GM18951 (cell line): ENCODE data around the gene HOTAIR.

Experiments used
- POLR2A ChIP-seq: IDR thresholded peaks from 4 replicates; pipeline ENCODE4 v1.6.1; 2011; ENCODE audit warnings: mild to moderate bottlenecking; ENCODE audit not compliant: insufficient read length, insufficient read depth; ENCODE audit errors: extremely low read depth
- in situ Hi-C: fragments of 300-500 bp; cut with MboI; formaldehyde crosslinking; loops from one replicate; pipeline ENCODE4 v1.12.0; 2022; ENCODE audit warnings: low sequenced_read_pairs, mixed read lengths, inconsistent platforms; ENCODE audit not compliant: unreplicated experiment

HOTAIR gene

DNA sequence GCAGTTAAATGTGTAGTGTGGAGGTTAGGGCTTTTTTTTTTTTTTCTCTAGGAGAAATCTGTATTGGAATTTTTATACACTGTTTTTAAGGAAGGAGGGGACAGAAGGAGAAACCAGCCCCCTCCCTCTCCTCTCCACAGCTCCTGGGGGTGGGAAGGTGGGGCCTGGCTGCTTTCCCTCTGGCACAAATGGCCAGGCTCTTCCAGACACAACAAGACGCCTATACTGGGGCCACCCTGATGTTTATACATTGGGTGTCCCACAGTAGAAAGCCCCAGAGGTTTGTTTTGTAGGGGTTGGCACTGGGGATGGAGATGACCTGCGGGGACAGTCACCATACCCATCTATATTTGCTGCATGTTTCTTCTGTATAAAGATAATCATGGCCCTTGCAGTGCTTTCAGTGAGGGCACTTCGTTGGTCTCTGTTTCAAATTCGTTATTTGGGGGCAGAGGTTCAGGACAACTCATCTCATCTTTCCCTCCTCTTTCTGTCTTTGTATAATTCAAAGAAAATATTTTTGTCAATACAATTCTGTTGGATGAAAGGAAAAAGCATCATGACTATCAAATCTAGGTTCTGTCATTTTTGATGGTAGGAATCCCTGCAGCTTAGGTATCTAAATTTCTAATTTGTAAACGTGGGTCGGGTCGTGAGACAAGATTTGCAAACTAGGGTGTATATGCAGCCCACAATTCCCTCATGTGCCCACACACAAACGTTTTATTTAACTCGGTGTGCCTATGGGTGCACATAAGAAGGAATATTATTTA is 2.3 kb upstream of the HOTAIR start:
- in situ Hi-C loops = no loop called here
- no peak for TF ChIP-seq POLR2A

DNA sequence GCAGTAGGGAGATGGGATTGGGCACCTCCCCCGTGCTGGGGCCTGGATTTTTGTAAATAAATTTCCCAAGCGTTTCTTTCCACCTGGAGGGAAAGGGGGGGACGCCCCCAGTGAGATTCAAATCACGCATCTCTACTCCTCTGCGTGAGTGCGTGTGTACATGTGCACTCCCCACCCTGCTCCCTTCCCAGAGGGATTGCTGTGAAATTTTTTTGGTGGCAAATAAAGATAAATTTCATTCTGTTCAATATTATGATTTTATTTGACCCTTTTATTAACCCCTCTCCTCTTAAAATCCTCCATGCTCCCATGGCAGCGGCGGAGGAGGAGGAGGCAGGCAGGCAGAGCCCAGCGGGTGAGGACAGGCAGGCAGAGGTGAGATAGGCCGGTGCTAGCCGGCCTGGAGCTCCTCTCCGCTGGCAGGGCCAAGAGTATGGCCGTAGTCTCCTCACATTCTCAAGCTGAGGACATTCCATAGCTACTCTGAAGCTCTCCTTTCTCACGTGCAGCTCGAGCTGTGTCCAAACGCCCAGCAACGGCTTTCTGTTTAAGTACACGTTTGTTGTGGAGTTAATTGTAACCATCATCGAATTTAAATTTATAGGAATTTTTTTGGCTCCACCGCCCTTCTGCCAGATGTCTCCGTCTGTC is 1.5 kb upstream of the HOTAIR start:
- in situ Hi-C loops = no loop called here

GRCh38 chr12:53975479-53976152 is 862 bp upstream of the HOTAIR start:
- TF ChIP-seq POLR2A = no peak
- in situ Hi-C loops = no loop called here

More for the DNA sequence above, 1.5 kb upstream of the HOTAIR start:
- no peak for TF ChIP-seq POLR2A

GRCh38 chr12:53975064-53975471 is 314 bp upstream of the HOTAIR start:
- in situ Hi-C loops = no loop called here
- TF ChIP-seq POLR2A = no peak

DNA sequence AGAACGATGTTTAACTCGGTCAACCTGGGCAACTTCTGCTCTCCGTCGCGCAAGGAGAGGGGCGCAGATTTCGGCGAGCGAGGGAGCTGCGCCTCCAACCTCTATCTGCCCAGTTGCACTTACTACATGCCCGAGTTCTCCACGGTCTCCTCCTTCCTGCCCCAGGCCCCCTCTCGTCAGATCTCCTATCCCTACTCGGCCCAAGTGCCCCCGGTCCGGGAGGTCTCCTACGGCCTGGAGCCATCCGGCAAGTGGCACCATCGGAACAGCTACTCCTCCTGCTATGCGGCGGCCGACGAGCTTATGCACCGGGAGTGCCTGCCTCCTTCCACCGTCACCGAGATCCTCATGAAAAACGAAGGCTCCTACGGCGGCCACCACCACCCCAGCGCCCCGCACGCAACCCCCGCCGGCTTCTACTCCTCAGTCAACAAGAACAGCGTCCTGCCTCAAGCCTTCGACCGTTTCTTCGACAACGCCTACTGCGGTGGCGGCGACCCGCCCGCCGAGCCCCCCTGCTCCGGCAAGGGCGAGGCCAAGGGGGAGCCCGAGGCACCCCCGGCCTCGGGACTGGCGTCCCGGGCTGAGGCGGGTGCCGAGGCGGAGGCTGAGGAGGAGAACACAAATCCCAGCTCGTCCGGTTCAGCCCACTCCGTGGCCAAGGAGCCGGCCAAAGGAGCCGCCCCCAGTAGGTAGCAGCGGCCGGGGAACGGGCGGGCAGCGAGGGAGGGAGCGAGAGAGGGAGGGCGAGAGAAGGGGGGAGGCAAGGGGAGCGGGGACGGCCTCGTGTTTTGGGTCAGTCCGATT is 1.3 kb downstream of the HOTAIR start:
- in situ Hi-C loops = no loop called here

DNA sequence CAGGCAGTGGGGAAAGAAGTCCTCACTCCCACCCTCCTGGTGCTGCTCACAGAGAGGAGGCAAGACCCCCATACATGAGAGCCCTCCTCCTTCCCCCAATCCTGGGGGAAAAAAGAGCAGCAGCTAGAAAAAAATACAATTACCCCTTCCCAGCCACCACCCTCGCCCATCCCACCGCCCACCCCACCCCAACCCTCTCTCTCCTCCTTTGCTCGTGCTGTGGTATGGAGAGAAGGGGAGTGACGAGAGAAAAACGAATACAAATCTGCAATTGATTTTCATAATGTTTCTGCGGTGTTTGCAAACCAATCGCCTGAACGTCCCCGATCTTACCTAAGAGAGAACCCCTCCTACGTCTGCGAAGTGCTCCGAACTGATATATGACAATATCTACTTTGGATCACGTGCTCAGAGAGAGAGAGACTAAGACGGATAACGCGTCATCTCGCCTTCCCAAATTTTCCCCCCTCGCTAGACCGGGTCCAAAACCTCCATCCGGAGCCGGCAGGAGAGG is 2.0 kb downstream of the HOTAIR start, which contains the start of gene HOXC11:
TSS of gene HOXC11 (plus strand) at position 405 of the 514 bp plus-strand sequence. CDS start 116 bp downstream, outside the sequence.
- in situ Hi-C loops = no loop called here
- no peak for TF ChIP-seq POLR2A

More for the DNA sequence above, 1.3 kb downstream of the HOTAIR start:
- no peak for TF ChIP-seq POLR2A

DNA sequence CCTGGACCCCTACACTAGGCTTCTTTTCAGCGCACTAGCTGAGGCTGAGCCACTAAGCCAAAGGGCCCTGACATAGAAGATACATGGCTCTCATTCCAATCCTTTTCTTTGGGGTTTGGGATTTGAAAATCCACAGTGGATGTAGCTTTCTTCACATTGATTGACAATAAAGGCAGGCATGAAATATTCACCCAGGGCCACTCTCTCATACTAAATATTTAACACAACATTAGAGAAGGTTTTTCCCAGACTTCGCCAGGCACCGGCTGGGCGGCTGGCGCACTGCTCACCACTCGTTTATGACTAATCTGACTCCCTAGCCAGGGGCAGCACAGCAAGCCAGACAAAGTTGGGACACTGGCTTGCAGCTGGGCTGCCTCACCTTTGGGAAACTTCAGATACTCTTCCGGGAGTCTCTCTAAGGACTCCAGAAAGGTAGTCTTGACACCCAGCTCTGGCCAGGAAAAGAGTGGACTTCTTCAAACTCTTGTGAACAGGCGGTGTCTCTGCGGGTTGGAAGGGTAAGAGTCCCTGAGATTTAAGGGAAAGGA is 2.5 kb downstream of the HOTAIR start:
- TF ChIP-seq POLR2A = no peak
- in situ Hi-C loops = no loop called here

DNA sequence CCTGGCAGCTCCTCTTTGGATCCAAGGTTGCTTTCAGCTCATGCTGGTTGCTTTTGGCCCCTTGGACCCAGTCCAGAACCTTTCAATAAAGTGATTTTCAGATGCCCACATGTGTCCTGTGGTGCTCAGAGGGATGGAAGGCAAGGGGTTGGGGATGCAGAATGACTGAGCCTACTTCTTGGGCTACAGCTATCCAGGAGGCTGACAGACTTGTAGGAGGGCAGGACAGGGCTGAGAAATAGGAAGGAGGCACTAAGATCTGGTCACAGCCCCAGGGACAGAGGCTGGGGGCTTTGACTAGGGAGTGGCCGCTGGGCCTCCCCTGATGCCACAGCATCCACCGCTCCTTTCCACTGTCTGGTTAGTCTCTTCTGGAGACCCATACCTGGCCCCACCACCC is 3.1 kb downstream of the HOTAIR start:
- in situ Hi-C loops = no loop called here

GRCh38 chr12:53971129-53971528 is 3.6 kb downstream of the HOTAIR start:
- no peak for TF ChIP-seq POLR2A
- in situ Hi-C loops = no loop called here

More for the DNA sequence above, 3.1 kb downstream of the HOTAIR start:
- no peak for TF ChIP-seq POLR2A

DNA sequence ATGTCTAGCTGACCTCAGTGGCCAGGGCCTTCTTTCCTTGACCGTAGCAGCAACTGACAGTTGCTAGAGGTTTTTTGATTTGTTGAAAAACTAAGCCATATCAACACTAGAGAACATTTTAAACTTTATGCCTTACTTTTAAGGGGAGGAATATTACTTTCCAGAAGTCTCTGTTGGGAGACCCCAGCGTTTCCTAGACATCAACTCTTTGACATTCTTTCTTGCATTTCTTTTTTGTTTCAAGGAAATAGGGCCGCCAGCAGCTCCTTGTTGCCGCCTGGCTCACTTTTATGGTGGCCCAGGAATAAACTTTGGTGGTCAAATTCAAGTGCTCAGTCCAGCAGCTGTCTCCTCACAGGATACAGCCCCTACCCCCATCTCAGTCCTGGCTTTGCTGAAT is 4.3 kb downstream of the HOTAIR start:
- no peak for TF ChIP-seq POLR2A
- in situ Hi-C loops = no loop called here

GRCh38 chr12:53969588-53970259 is 5.0 kb downstream of the HOTAIR start:
- TF ChIP-seq POLR2A = no peak
- in situ Hi-C loops = no loop called here
